GM12878 (cell line): Measurements from ENCODE around the gene HNRNPF. TPM values are rescaled to one million over a fixed set of nuclear protein-coding genes. Genes with fewer than 3 reads are reported as not detected.
A peak's percentile ranks its signal among the peaks of the same experiment; 100 is the strongest.

ENCODE experiments used
- BCL11A ChIP-seq: IDR thresholded peaks from 2 replicates; pipeline ENCODE4 v1.6.1; 2011; ENCODE audit warnings: low read depth, low read length
- CBFB ChIP-seq: IDR thresholded peaks from 2 replicates; pipeline ENCODE4 v1.6.1; 2016; ENCODE audit warnings: antibody characterized with exemption, low read depth
- CBX5 ChIP-seq: sonication (generic); IDR thresholded peaks from 2 replicates; pipeline ENCODE4 v1.6.1; 2016; ENCODE audit warnings: low read depth, moderate library complexity, mild to moderate bottlenecking, inconsistent platforms
- CHD4 ChIP-seq: fragments of 200-600 bp; sonication (generic); IDR thresholded peaks from 2 replicates; pipeline ENCODE4 v1.6.1; 2016; ENCODE audit warnings: mild to moderate bottlenecking
- DPF2 ChIP-seq: fragments of 450-650 bp; IDR thresholded peaks from 2 replicates; pipeline ENCODE4 v1.6.1; 2017; ENCODE audit warnings: mild to moderate bottlenecking
- E2F8 ChIP-seq: fragments of 450-650 bp; IDR thresholded peaks from 2 replicates; pipeline ENCODE4 v1.6.1; 2018; ENCODE audit warnings: mild to moderate bottlenecking, low read depth, moderate library complexity; ENCODE audit not compliant: partially characterized antibody
- EP300 ChIP-seq, 2 experiments: fragments of 150-350 bp in 1 of 2; IDR thresholded peaks; 2 replicates each; pipeline ENCODE4 v1.6.1; 2011 to 2012; ENCODE audit warnings: low read depth in 2 of 2, low read length in 2 of 2, borderline replicate concordance in 1 of 2, improper control_type of control experiment in 1 of 2, inconsistent platforms in 1 of 2; ENCODE audit not compliant: control insufficient read depth in 1 of 2
- ETV6 ChIP-seq, 2 experiments: fragments of 450-650 bp in 1 of 2; IDR thresholded peaks in 1 of 2; conservative IDR thresholded peaks in 1 of 2; 2 replicates each; pipeline ENCODE4 v1.6.1; 2014; ENCODE audit warnings: antibody characterized with exemption in 1 of 2, borderline replicate concordance in 1 of 2, low read depth in 1 of 2, mild to moderate bottlenecking in 1 of 2, moderate library complexity in 1 of 2
- EZH2 ChIP-seq: IDR thresholded peaks from 2 replicates; pipeline ENCODE4 v1.6.1; 2012; ENCODE audit warnings: low read depth, mild to moderate bottlenecking, control low read depth, inconsistent platforms, low read length, borderline replicate concordance; ENCODE audit not compliant: control insufficient read depth
- HDAC6 ChIP-seq: fragments of 200-600 bp; sonication (generic); IDR thresholded peaks from one replicate; pipeline ENCODE4 v1.8.0; 2017; ENCODE audit warnings: antibody characterized with exemption; ENCODE audit not compliant: unreplicated experiment
- HDGF ChIP-seq: fragments of 450-650 bp; IDR thresholded peaks from 2 replicates; pipeline ENCODE4 v1.6.1; 2016; ENCODE audit warnings: antibody characterized with exemption
- IKZF1 ChIP-seq: fragments of 450-650 bp; conservative IDR thresholded peaks from 2 replicates; pipeline ENCODE4 v1.6.1; 2017; ENCODE audit warnings: antibody characterized with exemption, mild to moderate bottlenecking
- JUNB ChIP-seq: IDR thresholded peaks from 2 replicates; pipeline ENCODE4 v1.6.1; 2016; ENCODE audit warnings: antibody characterized with exemption, mild to moderate bottlenecking
- MEF2B ChIP-seq: fragments of 450-650 bp; IDR thresholded peaks from 2 replicates; pipeline ENCODE4 v1.6.1; 2018; ENCODE audit warnings: mild to moderate bottlenecking, moderate library complexity; ENCODE audit not compliant: partially characterized antibody, poor library complexity, severe bottlenecking
- MLLT1 ChIP-seq: fragments of 450-650 bp; IDR thresholded peaks from 2 replicates; pipeline ENCODE4 v1.6.1; 2016; ENCODE audit warnings: mild to moderate bottlenecking
- MTA3 ChIP-seq: IDR thresholded peaks from 2 replicates; pipeline ENCODE4 v1.6.1; 2012; ENCODE audit warnings: low read length, inconsistent platforms, borderline replicate concordance
- NBN ChIP-seq: fragments of 450-650 bp; IDR thresholded peaks from 2 replicates; pipeline ENCODE4 v1.6.1; 2016
- PAX5 ChIP-seq: IDR thresholded peaks from 2 replicates; pipeline ENCODE4 v1.6.1; 2011; ENCODE audit warnings: low read depth, low read length, borderline replicate concordance
- PML ChIP-seq: IDR thresholded peaks from 2 replicates; pipeline ENCODE4 v1.6.1; 2012; ENCODE audit warnings: low read length, inconsistent platforms
- POLR2AphosphoS2 ChIP-seq: IDR thresholded peaks from 2 replicates; pipeline ENCODE4 v1.6.1; 2011; ENCODE audit warnings: low read depth, mild to moderate bottlenecking, low read length, improper control_type of control experiment, moderate library complexity
- POLR2AphosphoS5 ChIP-seq: IDR thresholded peaks from 2 replicates; pipeline ENCODE4 v1.6.1; 2011; ENCODE audit warnings: mild to moderate bottlenecking, low read length, inconsistent platforms
- RCOR1 ChIP-seq: conservative IDR thresholded peaks from 2 replicates; pipeline ENCODE4 v1.6.1; 2012; ENCODE audit warnings: low read depth, low read length, improper control_type of control experiment
- SMAD5 ChIP-seq: IDR thresholded peaks from 2 replicates; pipeline ENCODE4 v1.6.1; 2016; ENCODE audit warnings: antibody characterized with exemption, low read depth
- STAT3 ChIP-seq: IDR thresholded peaks from 2 replicates; pipeline ENCODE4 v1.6.1; 2011; ENCODE audit warnings: low read depth, low read length, improper control_type of control experiment
- TCF12 ChIP-seq: IDR thresholded peaks from 2 replicates; pipeline ENCODE4 v1.6.1; 2011; ENCODE audit warnings: low read depth, mild to moderate bottlenecking, low read length
- TCF7 ChIP-seq: IDR thresholded peaks from 2 replicates; pipeline ENCODE4 v1.6.1; 2014; ENCODE audit warnings: antibody characterized with exemption, borderline replicate concordance
- WRNIP1 ChIP-seq: IDR thresholded peaks from 2 replicates; pipeline ENCODE4 v1.6.1; 2011; ENCODE audit warnings: low read depth, low read length, improper control_type of control experiment, borderline replicate concordance
- ZNF274 ChIP-seq: IDR thresholded peaks from one replicate; pipeline ENCODE4 v1.8.0; 2011; ENCODE audit not compliant: insufficient read length, insufficient read depth
- ZNF384 ChIP-seq: IDR thresholded peaks from 2 replicates; pipeline ENCODE4 v1.6.1; 2012; ENCODE audit warnings: low read depth, mild to moderate bottlenecking, low read length, improper control_type of control experiment, borderline replicate concordance
- ZNF622 ChIP-seq: fragments of 450-650 bp; IDR thresholded peaks from 2 replicates; pipeline ENCODE4 v1.6.1; 2017; ENCODE audit warnings: mild to moderate bottlenecking, inconsistent platforms
- polyA plus RNA-seq, 11 experiments: library from polyadenylated mRNA; depleted of rRNA in 4 of 11; unstranded in 6 of 11; stranded (reverse) in 5 of 11; fragments of >200 nt; fragmentation: Nextera tagmentation in 4 of 11; fragmentation: Illumina TruSeq in 1 of 11; extraction: Ambion mirVana in 4 of 11; extraction: Trizol in 1 of 11; gene quantifications; 1 replicate in 1 of 11; 2 replicates in 10 of 11; pipeline versions ENCODE4 v1.2.1 to v1.2.3, GENCODE V29; 2011 to 2016; ENCODE audit warnings: inconsistent platforms in 2 of 11, missing spikeins in 2 of 11, low read depth in 1 of 11
- total RNA-seq, 4 experiments: library from RNA; depleted of rRNA in 3 of 4; stranded (reverse); fragments of >200 nt in 3 of 4; fragmentation: Illumina TruSeq in 1 of 4; extraction: Trizol in 1 of 4; gene quantifications; 2 replicates each; pipeline versions ENCODE4 v1.2.1 to v1.2.3, GENCODE V29; 2013 to 2021

The HNRNPF gene
- total and polyA plus RNA-seq, 10 of the 15 experiments (the other 5 are each of a cell fraction or from before 2014, with no cell fraction given), result 156 to 373 (median 293) TPM

GRCh38 chr10:43409385-43410109 is 561 bp upstream of the HNRNPF start (continued):
- TF ChIP-seq MLLT1 (peak; percentile 69), POLR2AphosphoS2 (no peak), POLR2AphosphoS5 (peak; percentile 64; the same call in 1 of the 2 replicates), MEF2B (no peak), IKZF1 (no peak), TCF12 (no peak), HDAC6 (no peak), PAX5 (peak; percentile 57; the same call in 1 of the 2 replicates), SMAD5 (0 out of 2 replicates have a peak, but pooled peaks have one; percentile 58), CBX5 (no peak), ZNF384 (peak; percentile 67), ZNF622 (no peak), EZH2 (no peak), DPF2 (peak; percentile 52; the same call in 1 of the 2 replicates), STAT3 (no peak), CHD4 (no peak), ETV6 (conservative IDR thresholded peaks at IDR 0.05 in 1 of 2, IDR thresholded peaks at IDR 0.05 in 1 of 2; ENCODE audit: borderline replicate concordance in 1 of 2, low read depth in 1 of 2) (no peak), MTA3 (no peak), TCF7 (no peak), PML (no peak), HDGF (no peak; the same call in 1 of the 2 replicates), E2F8 (peak; percentile 39), ZNF274 (no peak), RCOR1 (no peak), NBN (peak; percentile 83), WRNIP1 (no peak), JUNB (no peak), CBFB (0 out of 2 replicates have a peak, but pooled peaks have one; percentile 28), EP300 (IDR thresholded peaks at IDR 0.05; ENCODE audit: borderline replicate concordance in 1 of 2, control insufficient read depth in 1 of 2, low read depth in 2 of 2, low read length in 2 of 2) (no peak), BCL11A (no peak)
